ENCODE data around the gene LRMDA.

Gene LRMDA

DNA sequence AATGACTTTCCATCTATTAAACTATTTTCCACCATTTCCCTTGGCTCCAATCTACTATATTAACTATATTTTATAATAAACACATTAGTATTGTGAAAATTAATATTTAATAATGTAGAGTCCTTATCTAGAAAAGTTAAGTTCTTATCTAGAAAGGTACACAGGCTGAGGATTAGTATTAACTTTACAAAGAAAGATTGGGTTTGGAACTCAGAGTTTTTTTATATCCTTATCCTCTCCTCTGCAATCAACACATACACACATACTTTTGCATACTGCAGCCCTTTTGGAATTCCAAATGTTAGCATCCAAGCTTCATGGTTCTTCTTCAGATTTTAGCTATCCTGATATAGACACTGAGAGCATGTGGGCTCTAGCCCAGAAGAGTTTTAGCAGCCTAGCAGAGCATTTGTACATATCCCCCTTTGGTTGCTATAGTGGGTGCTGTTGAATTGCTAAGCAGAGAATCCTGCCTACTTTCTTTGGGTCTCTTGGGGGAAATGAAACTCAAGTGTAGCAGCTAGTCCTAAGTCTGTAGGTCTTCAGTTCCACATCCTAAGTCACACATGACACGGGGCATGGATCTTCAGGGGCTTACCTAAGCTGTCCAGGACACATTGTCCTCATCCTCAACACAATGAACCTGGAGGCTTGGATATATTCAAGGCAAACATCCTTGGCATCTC, 874.6 kb downstream of the LRMDA start:
- no peak for TF ChIP-seq ZNF274 (IDR thresholded peaks at IDR 0.05; ENCODE audit: low read depth, low read length)
- no peak overlapping the region for H3K4me3 ChIP-seq (ENCODE audit: low read length)

DNA sequence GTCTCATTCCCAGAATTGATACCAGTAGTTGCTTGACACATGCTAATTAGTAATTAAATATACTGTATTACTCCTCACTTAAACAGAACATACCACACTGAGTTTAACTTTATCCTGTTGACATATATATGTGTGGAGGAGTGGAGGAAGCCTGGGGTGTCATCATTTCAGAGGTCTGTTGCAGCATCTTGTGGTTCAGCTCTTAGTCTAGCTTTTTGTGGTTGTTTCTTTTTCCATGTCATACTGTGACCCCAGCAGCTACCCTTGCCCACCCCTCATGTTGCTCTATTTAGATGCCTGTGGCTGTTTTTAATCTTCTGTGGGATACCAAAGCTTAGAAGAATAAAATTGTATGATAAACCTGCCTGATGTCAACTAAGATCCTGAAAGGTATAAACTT, 875.4 kb downstream of the LRMDA start:
- H3K4me3 ChIP-seq (ENCODE audit: low read length) = no peak overlapping the region
- TF ChIP-seq ZNF274 (IDR thresholded peaks at IDR 0.05; ENCODE audit: low read depth, low read length) = no peak

DNA sequence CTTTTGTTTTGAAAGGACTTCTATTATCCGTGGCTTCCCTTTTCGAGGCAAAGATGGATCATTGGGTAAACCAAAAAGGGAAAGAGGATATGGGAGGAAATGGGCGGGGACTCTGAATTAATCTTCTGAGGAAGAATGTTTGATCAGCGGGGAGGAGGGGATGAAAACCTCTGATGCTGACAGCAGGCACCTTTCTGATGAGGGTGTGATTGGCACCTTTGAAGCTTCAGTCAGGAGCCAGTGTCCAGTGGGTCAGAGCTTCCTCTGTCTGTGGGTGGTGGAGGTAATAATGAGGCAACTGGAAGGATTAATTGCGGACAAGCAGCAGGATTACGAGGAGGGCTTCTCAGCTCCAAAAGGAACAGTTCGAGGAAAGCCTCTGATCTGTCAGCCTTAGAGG, 877.6 kb downstream of the LRMDA start:
- no peak for TF ChIP-seq ZNF274 (IDR thresholded peaks at IDR 0.05; ENCODE audit: low read depth, low read length)
- H3K4me3 ChIP-seq (ENCODE audit: low read length) = no peak overlapping the region

DNA sequence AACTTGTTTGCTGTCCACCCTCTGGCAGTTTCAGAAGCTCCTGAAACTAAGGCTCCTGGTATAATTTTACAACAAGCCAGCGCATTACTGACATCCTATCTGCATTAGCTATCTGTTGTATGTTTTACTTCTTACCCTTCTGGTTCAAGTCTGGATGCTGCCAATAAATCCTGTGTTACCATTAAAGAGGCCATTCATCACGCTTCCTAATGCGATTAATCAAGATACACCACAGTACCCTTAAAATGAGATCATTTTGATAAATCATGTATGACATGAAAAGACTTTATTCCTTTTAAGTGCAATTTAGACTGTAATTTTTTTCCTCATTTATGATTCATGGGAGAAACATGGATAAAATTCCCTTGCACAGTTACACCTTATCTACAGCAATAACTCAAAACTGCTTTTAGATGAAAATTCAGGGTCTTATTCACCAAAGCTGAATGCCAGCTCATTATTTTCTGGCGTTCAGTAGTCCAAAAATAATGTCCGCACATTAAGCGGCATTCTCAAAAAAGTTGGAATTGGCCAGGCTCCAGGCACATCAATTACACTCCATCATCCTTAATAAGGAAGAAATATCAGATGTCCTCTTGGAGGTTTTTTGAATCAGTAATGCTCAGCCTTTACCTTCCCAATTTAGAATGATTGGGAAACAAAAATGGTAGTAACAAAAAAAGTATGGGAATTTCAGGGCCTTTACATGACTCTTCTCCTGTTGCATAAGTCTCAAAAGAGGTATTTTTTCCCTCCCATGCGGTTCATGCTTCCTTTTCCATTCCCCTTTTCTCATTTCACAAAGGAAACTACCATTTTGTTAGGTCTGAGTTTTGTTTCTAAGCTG, 878.5 kb downstream of the LRMDA start:
- TF ChIP-seq ZNF274 (IDR thresholded peaks at IDR 0.05; ENCODE audit: low read depth, low read length) = no peak
- H3K4me3 ChIP-seq (ENCODE audit: low read length) = no peak overlapping the region

DNA sequence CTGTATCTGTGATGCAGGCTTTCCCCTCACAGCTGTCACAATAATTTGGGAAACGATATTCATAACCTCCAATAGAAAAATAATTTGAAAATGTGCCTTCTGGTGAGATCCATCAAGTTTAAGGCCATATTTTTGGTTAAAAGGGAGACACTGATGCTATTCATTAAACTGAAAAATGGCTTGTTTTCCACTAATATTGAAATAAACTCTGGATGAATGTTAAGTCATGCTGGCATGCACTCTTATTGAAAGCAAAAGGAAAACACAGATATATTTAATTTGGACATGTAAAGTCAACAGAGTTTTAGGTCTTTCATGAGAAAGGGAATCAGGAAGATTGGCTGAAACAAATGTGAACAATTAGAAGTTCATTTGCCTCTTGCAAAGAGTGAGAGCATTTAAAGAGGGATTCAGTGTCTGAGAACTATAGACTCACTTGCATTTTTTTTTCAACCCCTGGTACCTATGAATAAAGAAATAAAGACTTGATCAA, 879.2 kb downstream of the LRMDA start:
- H3K4me3 ChIP-seq (ENCODE audit: low read length) = no peak overlapping the region
- no peak for TF ChIP-seq ZNF274 (IDR thresholded peaks at IDR 0.05; ENCODE audit: low read depth, low read length)

DNA sequence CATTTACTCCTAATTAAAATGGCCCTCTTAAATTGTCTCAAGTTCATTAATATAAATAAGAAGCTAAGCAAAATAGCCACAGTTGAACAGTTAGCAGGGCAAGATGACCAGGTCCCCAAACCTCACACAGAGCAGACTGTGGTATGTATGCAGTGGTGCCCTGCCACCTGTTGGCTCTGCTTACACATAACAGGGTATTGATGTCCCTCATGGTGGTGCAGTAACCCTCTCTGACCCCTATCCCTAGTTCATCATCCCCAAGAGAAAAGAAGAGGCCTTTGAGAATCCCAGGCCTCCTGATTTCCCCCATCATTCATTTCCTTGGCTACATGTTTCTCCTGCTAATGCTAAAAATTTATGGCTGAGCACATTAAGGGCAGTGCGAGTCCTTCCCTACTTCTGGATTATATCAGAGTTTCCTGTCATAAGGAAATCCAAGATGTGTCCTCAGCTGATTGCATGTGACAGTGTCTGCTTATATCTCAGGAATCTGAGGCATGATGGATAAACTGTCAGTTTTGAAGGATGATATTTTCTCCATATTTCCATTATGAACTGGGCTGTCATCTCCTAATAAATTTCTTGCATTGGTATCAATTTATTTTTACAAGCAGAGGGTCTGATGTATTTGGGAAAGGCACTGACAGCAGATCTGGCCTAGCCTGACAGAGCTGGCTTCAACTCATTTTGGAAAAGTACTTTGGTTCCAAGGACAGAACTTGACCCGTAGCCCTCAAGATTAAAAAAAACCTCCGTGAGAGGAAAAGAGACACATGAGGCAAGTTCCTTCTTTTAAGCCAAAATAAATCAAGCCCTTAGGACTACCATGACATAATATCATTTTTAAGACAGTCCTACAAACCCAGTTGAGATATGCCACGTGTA, 880.6 kb downstream of the LRMDA start:
- no peak overlapping the region for H3K4me3 ChIP-seq (ENCODE audit: low read length)
- TF ChIP-seq ZNF274 (IDR thresholded peaks at IDR 0.05; ENCODE audit: low read depth, low read length) = no peak

DNA sequence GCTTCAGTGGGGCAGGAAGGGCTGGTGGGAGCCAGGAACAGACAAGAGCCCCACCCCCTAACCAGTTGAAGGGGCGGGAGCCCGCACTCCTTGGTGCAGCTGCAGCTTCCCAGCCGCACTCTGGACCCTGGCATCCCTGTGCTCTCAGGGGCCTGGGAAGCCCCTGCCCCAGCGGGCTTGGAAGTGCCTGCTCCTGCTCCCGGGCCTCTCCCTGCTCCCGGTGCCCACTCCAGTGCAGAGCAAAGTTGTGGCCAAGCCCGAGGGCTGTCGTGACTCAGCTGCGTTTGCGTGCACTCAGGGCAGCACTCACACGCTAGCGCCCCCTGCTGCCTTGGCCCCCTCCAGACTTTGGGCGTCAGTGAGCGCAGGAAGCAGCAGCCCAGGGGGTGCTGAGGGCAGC, 883.8 kb downstream of the LRMDA start:
- no peak overlapping the region for H3K4me3 ChIP-seq (ENCODE audit: low read length)
- TF ChIP-seq ZNF274 (IDR thresholded peaks at IDR 0.05; ENCODE audit: low read depth, low read length) = no peak

DNA sequence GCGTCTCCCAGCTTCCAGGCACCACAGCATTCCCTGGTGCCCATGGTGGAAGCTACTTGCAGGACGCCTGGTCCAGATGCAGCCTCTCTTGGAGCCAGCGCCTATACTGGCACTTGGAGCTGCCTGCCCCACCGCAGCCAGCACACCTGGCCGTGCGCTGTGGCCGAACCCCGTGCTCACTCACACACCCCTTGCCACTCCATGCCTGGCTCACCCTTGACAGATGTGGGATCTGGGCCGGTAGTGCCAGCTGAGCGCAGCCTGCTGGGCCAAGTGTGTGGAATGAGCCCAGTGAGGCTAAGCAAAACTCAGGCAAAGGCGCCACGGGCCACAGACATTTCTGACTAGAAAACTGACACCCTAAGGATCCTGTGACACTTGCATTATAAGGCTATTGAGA, 884.8 kb downstream of the LRMDA start:
- TF ChIP-seq ZNF274 (IDR thresholded peaks at IDR 0.05; ENCODE audit: low read depth, low read length) = no peak
- H3K4me3 ChIP-seq (ENCODE audit: low read length) = no peak overlapping the region

DNA sequence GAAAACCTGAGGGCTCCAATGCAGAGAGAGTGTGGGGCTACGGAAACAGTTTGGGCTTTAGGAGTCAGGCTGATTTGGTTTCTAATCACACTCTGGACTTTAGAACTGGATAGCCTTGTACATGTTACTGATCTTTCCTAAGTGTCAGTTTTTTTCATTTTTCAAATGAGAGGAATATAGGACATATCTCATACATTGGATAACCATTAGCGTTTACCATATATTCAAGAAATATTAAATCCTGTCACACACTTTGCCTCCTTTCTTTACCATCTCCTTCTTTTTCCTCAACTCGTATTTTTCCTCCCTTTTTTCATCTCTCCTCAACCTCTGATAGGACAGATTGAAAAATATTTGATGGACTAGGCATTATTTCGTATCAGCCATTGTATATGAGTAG, 885.7 kb downstream of the LRMDA start:
- no peak for TF ChIP-seq ZNF274 (IDR thresholded peaks at IDR 0.05; ENCODE audit: low read depth, low read length)

DNA sequence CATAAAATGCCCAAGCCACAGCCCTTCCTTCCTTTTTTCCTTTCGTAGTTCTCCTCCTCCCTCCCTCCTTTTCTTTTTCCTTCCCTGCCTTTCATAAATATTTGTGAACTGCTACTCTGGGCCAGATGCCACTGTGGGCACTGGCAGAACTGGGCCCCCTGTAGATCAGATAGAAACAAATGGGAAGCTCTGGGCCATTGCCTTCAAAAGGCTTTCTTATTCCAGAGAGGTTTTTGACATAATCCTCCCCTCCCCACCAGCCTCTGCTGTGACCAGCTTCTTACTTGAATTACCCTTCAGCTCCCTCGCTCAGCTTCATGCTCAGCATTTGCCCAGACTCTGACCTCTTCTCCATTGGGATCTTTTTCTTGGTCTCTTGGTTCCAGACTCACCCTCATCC, 886.8 kb downstream of the LRMDA start:
- TF ChIP-seq ZNF274 (IDR thresholded peaks at IDR 0.05; ENCODE audit: low read depth, low read length) = no peak

More for the DNA sequence above, 885.7 kb downstream of the LRMDA start:
- H3K4me3 ChIP-seq (ENCODE audit: low read length) = no peak overlapping the region

DNA sequence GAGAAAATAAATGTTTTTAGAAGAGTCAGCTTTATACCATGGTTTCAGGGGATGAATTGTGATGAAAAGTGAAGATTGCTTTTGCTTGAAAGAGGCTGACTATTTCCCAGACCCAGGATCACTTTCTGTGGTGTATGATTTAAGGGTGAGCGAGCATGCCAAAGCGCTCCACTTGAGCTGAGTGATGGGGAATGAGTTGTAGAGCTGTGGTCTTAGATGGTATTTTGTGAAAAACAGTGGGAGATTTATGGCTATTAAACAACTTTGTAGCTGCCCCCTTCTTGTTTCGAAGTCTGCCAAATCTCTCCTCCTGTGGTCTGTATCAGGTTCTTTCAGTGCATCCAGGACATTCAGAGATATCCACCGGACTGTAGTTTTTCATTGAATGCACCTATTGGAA, 888.2 kb downstream of the LRMDA start:
- TF ChIP-seq ZNF274 (IDR thresholded peaks at IDR 0.05; ENCODE audit: low read depth, low read length) = no peak

More for the DNA sequence above, 886.8 kb downstream of the LRMDA start:
- no peak overlapping the region for H3K4me3 ChIP-seq (ENCODE audit: low read length)

DNA sequence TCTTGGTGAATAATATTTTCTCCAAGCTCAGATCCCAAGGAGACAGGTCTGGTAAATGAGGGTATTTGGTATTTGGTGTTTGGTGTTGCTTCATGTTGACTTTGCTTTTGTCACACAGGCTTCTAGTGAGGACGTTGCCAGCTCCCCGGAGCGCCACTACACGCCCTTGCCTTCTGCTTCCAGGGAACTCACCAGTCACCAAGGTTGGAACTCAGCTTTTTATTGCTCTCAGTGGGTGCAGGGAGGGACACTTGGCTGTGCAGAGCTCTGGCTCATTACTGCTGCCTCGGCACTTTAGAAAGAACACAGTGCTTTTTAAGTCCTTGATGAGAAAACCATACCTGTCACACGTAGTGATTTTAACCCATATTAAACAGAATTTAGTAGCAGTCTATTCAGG, 892.9 kb downstream of the LRMDA start:
- no peak overlapping the region for H3K4me3 ChIP-seq (ENCODE audit: low read length)
- TF ChIP-seq ZNF274 (IDR thresholded peaks at IDR 0.05; ENCODE audit: low read depth, low read length) = no peak

More for the DNA sequence above, 888.2 kb downstream of the LRMDA start:
- H3K4me3 ChIP-seq (ENCODE audit: low read length) = no peak overlapping the region

DNA sequence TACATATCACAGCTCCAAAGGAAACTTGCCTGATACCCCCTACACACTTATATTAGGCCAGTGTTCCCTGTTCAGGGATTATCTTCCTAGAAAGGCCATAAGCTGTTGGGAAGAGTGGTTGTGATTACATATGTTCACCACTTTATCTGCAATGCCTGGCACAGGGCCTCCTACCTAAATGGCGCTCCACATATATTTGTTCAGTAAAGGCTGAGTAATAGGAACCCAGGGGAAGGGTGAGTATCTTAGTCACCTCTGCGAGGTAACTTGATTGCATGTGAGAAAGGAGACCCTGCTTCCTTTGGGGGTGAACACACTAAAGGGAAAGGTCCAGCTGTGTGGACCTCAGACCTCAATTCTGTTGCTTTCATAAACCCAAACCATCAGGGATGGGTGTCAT, 896.0 kb downstream of the LRMDA start:
- TF ChIP-seq ZNF274 (IDR thresholded peaks at IDR 0.05; ENCODE audit: low read depth, low read length) = no peak
- H3K4me3 ChIP-seq (ENCODE audit: low read length) = no peak overlapping the region

DNA sequence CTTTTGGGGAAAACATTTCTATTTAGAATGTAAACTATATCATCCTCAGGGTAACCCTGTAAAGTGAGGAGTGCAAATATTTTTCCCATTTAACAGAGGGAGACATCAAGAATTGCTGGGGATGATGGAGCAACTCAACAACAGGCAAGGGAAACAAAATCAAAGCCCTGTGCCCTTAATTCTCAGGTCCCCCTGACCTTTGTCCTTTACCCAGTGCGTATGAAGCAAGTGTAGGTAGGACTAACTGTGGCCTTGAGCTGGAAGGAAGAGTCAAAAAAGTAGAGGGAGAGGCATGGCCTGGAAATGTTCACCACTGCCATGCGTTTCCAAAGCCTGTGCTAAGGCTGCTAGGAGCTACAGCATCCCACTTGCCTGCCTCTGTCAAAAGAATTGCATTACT, 896.9 kb downstream of the LRMDA start:
- no peak for TF ChIP-seq ZNF274 (IDR thresholded peaks at IDR 0.05; ENCODE audit: low read depth, low read length)
- no peak overlapping the region for H3K4me3 ChIP-seq (ENCODE audit: low read length)

Data from GM08714 (cell line).